ENCODE results near the gene CREB3L2.
A peak's percentile ranks its signal among the peaks of the same experiment; 100 is the strongest.

CREB3L2 gene

DNA sequence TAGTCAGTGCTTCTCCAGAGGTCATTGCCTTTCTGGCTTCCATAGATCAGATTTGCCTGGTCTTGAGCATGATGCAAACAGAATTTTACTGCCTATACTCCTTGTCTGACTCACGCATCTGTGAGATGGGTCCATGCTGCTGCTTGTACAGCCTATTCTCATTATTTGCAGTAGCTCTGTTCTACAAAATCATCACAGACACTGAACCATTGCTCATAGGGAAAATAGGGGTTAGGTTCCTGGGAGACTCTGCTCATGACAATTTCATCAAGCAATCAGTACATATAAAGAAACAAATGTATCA is 7.4 kb upstream of the CREB3L2 start:
- no peak for DNase-seq (ENCODE audit: low spot score)

DNA sequence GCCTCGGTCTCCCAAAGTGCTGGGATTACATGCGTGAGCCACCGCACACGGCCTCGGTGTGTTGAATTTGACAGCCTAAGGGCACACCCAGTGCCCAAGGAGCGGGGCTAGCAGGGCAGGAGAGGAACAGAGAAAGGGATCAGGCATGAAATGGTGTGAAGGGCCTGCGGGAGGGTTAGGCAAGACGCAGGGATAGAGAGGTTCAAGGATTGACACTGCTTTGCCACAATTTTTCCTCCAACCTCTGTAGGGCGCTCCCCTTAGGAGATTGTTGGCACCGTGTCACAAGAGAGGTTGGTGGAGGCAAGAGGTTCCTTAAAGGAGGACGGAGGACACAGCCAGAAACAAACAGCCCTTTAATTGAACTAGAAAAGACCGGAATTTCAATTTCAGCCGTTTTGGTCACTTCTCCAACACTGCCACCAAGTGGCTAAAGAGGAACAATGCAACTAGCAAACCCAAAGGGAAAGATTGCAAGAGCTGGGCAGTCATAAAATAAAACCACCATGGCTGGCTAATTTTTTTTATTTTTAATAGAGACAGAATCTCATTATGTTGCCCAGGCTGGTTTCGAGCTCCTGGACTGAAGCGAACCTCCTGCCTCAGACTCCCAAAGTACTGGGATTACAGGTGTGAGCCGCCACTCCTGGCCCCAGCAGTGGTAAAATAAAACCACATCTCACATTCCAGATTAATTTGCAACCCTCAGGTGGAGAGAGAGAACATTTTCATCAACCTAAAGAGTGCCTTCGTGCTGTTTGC is 6.9 kb upstream of the CREB3L2 start:
- peak; percentile 95 for DNase-seq (ENCODE audit: low spot score)

DNA sequence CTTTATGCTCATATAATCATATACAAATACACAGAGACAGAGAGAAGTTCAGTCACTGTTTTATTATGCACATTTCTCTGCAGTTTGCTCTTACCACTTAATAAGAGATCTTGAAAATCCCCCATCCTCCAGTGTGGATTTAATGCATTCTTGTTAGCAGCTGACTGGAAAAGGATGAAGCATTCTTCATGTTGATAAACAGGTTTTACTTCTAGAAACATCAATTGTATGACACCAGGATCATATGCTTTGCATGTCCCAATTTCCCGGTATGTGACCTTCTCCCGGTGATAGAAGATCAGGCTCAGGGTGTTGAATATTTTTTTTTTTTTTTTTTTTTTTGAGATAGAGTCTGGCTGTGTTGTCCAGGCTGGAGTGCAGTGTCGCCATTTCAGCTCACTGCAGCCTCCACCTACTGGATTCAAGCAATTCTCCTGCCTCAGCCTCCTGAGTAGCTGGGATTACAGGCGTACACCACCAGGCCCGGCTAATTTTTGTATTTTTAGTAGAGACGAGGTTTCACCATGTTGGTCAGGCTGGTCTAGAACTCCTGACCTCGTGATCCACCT is 6.2 kb upstream of the CREB3L2 start:
- DNase-seq (ENCODE audit: low spot score) = no peak

DNA sequence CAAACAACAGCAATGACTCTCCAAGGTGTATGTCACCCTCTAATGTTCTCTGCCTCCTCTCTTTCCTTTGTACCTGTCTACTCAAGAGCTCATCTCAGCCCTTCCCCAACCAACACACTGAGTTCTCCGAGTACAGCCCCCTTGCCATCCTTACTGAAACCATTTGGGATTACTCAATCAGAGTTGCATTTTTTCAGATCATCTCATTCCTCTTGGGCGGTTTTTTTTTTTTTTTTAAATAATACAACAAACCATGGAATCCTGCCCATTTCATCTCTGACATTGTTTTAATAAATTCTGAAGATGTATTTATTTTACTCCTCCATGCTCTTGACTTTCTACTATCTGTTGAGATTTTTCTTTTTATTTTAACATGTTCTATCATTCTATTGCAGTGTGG is 4.2 kb upstream of the CREB3L2 start:
- DNase-seq (ENCODE audit: low spot score) = no peak

DNA sequence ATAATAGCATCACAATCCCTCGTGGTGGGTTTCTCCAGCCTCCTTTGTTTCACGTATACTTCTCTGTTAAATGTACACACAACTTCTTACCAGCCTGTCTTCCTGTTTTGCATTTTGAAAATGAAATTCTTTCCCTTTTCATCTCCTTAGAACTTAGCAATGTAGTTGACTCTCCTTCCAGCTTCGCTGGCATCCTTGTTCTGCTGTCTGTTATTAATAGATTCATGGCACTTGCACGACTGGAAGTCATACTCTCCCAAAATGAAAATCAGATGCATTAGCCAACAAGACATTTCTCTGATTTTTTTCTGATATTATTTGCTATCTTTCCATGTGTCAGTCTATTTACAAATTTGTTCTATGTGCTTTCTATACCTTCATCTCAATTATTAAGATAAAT is 3.0 kb upstream of the CREB3L2 start:
- no peak for DNase-seq (ENCODE audit: low spot score)

DNA sequence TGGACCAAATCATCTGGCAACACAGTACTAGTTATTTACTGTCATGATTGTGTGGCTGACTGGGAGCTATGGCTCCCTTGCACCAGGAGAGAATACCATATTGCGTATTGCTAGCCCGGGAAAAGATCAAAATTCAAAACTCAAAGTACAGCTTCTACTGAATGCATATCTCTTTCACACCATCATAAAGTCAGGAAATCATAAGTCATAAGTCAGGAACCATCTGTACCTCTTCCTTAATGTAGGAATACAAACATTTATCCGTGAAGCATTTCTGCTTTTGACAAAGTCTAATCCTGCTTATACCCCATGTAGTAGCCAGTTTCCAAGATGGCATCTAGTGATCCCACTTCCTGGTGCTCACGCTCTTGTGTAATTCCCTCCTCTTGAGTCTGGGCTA is 2.2 kb upstream of the CREB3L2 start:
- DNase-seq (ENCODE audit: low spot score) = no peak

DNA sequence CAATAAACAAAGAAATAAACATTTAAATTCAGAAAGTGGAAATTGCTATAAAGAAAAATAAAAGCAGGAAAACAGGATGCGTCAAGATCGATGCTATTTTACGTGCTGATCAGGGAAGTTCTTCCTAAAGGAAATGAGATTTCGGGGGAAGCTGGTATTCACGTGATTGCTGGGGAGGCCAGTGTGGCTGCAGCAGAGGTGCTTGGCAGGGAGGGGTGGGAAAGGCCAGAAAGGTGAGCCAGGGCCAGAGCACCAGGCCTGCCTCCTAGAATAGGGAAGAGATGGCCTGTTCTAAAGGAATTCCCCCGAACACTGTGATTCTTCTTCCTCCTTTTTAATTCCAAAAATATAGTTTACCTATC is 923 bp upstream of the CREB3L2 start:
- no peak for DNase-seq (ENCODE audit: low spot score)

DNA sequence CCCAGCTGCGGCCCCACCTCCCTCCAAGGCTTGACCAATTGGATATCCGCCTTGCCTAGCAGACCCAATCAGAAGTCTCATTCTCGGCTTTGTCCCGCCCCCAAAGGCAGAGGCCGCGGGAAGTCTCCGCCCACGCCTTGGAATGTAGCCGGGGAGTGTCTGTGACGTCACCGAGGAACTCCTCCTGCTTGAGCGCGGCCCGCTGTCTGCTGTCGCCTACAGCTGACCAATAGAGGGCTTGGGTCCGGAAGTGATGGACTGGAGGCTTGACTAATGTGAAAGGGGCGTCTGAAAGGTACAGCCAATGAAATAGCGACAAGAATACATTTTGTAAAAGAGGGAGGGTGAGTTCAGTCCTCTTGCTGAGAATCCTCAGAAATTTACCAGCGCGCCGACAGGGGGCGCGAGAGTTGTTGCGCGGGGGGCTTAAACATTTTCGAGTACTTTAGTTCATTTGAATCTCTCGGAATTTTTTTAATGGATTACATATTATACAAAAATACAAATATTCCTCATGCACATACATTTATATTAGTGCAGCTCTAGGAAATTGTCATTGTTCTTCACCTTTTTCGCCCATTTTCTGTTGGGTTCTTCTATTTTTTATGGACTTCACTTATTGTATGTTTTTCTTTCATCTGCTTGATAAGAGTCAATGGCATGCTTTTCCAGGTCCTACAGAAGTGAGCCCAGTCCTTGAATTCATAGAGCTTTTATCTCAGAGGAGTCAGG is 376 bp upstream of the CREB3L2 start:
- peak; percentile 100 for DNase-seq (ENCODE audit: low spot score)

DNA sequence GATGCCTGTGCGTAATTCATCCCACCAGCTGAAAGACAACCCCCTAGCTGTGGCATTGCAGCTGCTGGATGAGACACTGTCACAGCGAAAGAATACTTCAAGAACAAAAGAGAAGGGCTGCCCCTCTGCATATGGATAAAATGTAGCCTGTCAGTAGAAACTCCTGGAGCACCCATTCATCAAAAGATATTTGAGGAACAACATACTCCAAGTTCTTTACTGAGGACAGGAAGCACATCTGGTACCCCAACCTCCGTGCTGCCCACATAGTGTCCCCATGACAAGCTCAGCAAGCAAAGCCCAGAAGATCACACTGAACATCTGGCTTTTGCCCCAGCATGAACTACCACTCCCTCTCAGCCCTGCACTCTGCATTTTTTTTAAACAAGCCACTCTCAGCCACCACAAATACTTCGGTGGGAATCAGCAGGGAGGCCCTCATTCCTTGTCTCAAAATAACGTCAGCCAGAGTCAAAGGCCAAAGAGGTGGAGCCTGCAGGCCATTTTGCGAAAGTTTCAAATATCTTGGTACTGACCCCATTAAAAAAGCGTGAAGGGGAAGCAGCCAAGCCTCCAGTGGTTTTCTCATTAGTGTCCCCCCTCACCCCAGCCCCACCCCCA is 1.7 kb downstream of the CREB3L2 start:
- peak; percentile 53 for DNase-seq (ENCODE audit: low spot score)

DNA sequence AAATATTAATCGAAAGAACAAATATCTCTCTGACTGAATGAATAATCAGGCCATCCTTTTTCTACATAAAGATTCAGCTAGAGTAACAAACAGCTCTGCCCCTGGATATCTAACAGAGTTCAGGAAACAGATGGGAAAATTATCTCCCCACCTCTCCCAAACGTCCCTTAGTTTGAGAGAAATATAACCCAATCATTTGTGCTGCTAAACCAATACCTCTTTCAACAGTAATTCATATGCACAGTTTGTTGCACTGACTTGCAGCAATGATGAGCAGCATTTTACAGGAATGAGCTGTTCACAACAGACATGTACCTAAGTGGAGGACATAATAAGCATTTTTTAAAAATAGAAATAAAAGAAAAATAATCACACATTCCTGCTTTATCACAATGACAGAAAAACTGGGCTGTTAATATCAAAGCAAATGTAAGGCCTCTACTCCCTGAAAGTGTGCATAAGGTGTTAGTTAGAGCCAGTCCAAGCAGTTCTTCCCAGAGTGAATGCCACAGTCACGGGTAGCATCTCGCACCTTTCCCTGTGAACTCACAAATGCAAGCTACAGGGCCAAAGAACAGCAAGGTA is 2.3 kb downstream of the CREB3L2 start:
- peak; percentile 46 for DNase-seq (ENCODE audit: low spot score)

DNA sequence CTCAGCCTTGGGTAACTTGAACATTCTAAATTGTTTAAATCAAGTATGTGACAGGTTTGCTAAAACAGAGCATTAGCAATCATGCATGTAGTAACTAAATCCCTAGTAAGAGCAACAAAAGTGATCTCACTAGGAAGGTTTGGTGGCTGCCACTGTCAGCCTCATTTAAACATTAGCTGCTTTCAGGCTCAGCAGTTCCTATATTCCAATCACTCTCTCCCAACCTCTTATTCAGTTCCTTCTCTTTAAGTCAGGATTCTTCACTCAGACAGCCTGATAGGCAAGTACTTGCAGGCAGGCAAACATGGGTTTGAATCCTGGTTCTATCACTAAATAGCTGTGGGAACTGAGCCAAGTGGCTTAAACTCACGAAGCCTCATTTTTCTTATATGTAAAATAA is 3.6 kb downstream of the CREB3L2 start:
- DNase-seq (ENCODE audit: low spot score) = no peak

DNA sequence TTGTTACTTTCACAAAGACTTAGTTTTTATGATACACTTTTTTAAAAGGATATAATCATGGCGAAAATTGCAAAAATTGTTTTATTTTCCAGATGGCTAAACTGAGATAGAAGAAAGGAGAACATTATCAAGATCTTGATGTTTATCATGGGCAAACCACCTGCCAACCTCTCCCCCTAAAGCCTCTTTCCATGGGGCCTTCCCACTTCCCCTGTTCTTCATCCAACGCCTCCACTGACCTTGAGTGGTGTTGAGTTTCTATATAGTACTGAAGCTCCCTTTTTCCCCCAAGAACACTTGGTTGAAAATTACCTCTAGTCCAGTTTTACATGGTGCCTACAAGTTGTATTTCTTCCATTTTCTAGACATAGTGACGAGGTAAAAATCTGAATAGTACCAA is 5.0 kb downstream of the CREB3L2 start:
- DNase-seq (ENCODE audit: low spot score) = no peak

DNA sequence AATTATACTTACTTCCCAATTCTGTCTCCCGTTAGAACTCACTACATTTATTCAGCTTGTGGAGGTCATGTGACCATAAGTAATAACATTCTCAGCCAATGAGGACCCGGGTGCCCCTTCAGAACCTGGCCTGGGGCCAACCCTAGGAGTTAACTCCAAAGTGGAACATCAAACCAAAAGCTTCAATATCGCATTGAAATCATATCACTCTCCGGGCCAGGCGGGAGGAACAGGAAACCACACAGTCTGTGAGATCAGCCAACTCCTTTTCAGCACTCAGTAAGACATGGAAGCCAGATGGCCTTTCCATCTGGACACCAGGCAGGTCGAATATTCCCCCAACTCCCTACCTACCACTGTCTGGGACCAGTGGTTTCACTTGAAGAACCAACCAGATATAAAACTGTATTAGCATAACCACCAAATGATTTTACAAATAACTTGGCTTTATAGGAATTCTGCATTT is 5.5 kb downstream of the CREB3L2 start:
- DNase-seq (ENCODE audit: low spot score) = no peak

DNA sequence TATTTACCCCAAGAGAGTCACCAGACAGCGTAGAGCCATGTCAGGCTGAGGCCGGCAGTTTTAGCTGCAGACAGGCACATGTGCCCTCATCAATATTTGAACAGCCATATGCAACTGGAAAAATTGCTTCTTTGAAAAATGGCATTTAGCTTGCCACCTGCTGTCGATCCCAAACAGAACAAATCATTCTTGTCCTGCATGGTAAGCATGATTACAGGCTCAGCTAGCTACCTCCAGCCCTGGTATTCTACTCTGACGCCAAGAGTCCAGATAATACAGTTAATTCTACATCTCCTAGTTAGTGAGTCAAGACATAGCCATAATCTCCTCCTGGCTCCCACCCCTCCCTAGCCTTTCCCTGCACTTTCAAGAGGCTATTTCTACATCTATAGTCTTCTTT is 7.7 kb downstream of the CREB3L2 start:
- no peak for DNase-seq (ENCODE audit: low spot score)

DNA sequence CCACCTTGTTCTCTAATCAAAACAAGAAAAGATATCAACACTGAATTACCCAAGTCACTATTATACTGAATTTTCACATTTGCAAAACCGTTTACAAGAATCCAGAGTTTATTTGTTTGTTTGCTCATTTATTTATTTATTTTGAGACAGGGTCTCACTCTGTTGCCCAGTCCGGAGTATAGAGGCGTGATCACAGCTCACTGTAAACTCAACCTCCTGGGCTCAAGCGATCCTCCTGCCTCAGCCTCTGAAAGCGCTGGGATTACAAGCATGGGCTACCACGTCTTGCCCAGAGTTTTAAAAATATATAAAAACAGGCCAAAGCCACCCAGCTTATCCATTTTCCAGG is 8.5 kb downstream of the CREB3L2 start:
- no peak for DNase-seq (ENCODE audit: low spot score)

DNA sequence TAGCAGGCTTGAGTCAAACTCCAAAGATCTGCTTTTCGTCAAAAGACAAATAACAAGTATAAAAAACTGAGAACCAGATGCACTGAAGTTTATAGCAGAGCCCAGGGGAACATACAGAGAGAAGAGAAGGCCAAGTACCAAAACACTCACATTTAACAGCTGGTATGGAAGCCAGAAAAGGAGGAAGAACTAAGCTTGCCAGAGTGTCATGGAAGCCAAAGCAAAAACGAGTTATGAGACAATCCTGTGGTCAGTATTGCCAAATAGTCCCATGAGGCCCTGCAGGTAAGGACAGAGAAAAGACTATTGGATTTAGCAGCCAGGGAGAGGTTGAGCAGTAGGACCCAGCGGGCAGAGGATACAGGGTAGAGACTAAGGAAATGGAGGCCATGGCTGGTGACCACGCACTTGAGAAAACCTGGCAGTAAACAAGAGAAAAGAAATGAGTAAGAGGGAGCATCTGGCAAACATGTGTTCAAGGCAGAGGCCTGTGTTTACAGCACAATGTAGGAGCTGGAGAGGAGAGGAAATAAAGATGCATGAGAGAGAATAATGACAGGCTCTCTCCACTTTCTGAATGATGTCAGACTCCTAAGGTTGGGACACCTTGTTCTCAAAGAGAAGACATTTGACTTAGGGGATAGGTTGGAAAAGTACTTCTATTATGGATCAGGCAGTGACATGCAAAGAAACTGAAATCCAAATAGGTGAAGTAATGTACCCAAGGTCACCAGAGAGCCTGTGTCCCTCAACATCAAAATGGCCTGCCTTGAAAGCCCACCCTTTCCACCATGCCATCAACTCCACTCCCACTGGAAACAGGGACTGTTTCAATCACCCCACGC is 9.1 kb downstream of the CREB3L2 start:
- no peak for DNase-seq (ENCODE audit: low spot score)

DNA sequence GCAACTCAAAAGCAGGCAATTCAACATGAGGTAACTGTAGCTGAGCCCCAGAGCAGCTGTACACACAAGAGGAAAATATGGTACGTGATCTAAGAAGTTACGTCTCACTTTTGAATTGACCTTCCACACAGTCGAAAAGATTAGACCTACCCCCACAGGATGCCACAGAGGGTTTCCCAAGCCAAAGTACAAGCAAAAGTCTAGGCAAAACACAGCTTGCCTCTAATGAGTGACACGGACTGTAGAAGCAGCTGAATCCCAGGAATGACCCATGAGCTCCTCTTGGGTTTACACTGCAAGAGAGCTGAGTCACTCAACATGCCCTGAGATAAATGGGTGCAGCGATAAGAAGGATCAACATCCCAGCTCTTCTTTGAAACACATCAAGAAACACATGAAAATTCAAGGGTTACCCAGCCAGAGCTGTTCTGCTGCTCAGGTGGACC is 9.8 kb downstream of the CREB3L2 start:
- DNase-seq (ENCODE audit: low spot score) = no peak

DNA sequence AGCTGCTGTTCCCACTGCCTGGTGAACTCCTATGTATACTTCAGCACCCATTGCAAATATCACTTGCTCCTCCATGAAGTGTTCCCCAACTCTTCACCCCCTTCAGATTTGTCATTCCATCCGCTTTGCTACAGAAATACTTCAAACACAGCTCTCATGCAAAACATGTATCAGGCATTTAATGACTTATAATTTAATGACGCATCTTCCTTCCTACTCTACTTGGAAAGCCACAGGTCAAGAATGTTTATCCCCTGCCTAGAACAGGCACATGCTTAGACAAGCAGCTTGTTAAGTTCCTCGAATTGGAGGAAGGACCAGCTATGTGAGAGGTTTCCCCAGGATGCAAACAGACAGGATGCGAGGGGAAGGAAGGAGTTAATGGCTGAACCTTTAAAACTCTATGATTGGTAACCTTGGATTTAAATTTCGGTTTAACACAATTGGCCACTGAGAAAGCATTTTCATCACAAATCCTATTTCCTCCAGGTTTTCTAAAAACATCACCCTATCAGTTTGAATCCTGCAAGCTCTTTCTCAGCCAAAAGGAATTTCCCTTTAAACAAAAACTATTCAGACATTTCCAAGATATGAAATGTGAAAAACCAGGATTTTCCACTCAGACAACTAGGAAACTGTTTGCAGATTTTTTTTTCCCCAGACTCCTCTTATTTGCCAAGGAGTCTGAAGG is 11.5 kb downstream of the CREB3L2 start:
- DNase-seq (ENCODE audit: low spot score) = no peak

DNA sequence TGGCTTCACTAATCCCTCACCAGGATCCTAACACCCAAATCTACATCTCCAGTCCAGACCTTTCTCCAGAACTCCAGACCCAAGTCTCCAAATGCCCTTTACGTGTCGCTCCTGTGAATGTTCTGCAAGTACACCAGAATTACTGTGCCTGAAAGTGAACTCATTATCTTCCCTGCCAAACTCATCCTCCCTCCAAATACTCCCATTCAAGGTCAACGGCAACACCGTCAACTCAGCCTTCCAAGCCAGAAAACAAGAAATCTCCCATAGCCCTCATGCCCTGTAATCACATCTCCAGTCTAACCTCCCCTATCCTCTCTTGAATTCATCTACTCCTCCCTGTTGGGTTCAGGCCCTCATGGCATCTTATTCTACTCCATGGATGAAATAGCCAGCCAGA is 12.3 kb downstream of the CREB3L2 start:
- no peak for DNase-seq (ENCODE audit: low spot score)

DNA sequence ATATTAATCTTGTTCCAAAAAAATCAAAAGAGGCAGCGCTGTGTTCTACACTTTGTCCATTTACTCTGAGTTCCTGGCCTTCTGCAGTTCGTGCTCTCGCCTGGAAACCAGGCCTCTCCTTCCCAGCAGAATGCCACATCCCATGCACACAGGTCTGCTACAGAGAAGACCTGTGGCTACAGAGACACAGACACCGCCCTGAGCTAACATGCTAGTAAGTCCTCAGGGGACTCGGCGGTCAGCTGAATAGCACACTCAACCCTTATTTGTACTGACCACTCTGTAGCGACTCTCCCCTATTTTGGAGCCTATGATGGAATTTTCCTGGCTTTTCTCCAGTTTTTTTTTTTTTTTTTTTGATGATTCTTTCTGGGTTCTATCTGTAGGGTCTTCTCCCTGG is 12.8 kb downstream of the CREB3L2 start:
- DNase-seq (ENCODE audit: low spot score) = no peak

DNA sequence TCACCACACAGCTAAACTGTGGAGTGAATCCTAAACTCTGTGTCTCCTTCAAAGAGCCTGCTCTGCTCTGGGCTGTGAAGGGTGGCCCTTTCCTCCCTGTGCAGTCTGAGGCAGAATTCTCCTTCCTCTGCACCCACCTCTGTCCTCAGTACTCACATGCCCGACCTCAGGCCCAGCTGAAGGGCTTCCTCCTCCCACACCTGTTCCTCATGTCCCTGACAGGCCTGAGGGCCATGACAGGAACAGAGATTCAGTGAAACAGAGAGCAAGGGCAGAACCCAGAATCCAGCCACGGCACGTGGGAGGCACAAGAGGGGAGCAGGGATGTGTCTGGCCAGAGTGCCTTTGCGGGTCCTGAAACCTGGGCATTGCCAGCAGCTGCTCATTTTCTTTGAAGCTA is 13.9 kb downstream of the CREB3L2 start:
- no peak for DNase-seq (ENCODE audit: low spot score)
